WTC11 (cell line): Measurements from ENCODE around the gene IRF4.

Experiments
- GTF2I ChIP-seq: fragments of 250-450 bp; sonication (Bioruptor Pico); conservative IDR thresholded peaks from 2 replicates; pipeline ENCODE4 v1.4.0; 2021; ENCODE audit warnings: mild to moderate bottlenecking
- MYBL2 ChIP-seq: sonication (generic); formaldehyde crosslinking; IDR thresholded peaks from 2 replicates; pipeline ENCODE4 v1.8.1; 2023; ENCODE audit warnings: mild to moderate bottlenecking, moderate library complexity, missing genetic modification reagents
- SP1 ChIP-seq: sonication (generic); formaldehyde crosslinking; conservative IDR thresholded peaks from 2 replicates; pipeline ENCODE4 v1.8.1; 2022; ENCODE audit warnings: missing genetic modification reagents
- TF ChIP-seq, protein P1 (sequence below): fragments of 200-600 bp; IDR thresholded peaks from 2 replicates; pipeline ENCODE4 v1.8.0; 2022; ENCODE audit warnings: antibody characterized with exemption
- TF ChIP-seq, protein P2 (sequence below): sonication (generic); formaldehyde crosslinking; IDR thresholded peaks from 2 replicates; pipeline ENCODE4 v1.8.1; 2023; ENCODE audit warnings: mild to moderate bottlenecking, missing genetic modification reagents, moderate library complexity
- TF ChIP-seq, protein P3 (sequence below): fragments of 250-450 bp; sonication (Bioruptor Pico); IDR thresholded peaks from 2 replicates; pipeline ENCODE4 v1.9.0; 2021; ENCODE audit warnings: mild to moderate bottlenecking
- TF ChIP-seq, protein P4 (sequence below): sonication (generic); formaldehyde crosslinking; IDR thresholded peaks from 2 replicates; pipeline ENCODE4 v1.8.1; 2023; ENCODE audit warnings: mild to moderate bottlenecking, missing genetic modification reagents, moderate library complexity
- TF ChIP-seq, protein P5 (sequence below): fragments of 250-450 bp; sonication (Bioruptor Pico); conservative IDR thresholded peaks from 2 replicates; pipeline ENCODE4 v1.9.0; 2021; ENCODE audit warnings: mild to moderate bottlenecking

DNA sequence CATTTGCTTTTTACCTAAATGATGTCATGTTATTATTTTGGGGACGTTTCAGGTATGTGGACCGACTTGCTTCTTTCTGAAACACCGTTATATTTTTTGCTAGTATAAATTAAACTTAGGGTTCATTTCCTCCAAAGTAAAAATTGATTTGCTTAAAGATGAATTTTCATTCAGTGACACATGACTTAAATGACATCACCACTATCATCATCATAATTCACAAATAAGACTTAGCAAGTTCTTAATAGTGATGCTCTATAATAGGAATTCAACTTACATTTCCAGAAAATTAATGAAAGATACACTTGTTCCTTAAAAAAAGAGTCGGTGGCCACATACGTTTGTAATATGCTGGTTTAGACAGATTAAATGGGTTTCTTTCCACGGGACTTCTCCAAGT, 9.3 kb downstream of the IRF4 start:
- no peak for TF ChIP-seq SP1
- TF ChIP-seq, protein P1, sequence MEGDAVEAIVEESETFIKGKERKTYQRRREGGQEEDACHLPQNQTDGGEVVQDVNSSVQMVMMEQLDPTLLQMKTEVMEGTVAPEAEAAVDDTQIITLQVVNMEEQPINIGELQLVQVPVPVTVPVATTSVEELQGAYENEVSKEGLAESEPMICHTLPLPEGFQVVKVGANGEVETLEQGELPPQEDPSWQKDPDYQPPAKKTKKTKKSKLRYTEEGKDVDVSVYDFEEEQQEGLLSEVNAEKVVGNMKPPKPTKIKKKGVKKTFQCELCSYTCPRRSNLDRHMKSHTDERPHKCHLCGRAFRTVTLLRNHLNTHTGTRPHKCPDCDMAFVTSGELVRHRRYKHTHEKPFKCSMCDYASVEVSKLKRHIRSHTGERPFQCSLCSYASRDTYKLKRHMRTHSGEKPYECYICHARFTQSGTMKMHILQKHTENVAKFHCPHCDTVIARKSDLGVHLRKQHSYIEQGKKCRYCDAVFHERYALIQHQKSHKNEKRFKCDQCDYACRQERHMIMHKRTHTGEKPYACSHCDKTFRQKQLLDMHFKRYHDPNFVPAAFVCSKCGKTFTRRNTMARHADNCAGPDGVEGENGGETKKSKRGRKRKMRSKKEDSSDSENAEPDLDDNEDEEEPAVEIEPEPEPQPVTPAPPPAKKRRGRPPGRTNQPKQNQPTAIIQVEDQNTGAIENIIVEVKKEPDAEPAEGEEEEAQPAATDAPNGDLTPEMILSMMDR: no peak
- TF ChIP-seq, protein P2, sequence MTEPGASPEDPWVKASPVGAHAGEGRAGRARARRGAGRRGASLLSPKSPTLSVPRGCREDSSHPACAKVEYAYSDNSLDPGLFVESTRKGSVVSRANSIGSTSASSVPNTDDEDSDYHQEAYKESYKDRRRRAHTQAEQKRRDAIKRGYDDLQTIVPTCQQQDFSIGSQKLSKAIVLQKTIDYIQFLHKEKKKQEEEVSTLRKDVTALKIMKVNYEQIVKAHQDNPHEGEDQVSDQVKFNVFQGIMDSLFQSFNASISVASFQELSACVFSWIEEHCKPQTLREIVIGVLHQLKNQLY (CRISPR knock-in tag): no peak
- no peak for TF ChIP-seq MYBL2 (CRISPR knock-in tag)
- TF ChIP-seq, protein P3, sequence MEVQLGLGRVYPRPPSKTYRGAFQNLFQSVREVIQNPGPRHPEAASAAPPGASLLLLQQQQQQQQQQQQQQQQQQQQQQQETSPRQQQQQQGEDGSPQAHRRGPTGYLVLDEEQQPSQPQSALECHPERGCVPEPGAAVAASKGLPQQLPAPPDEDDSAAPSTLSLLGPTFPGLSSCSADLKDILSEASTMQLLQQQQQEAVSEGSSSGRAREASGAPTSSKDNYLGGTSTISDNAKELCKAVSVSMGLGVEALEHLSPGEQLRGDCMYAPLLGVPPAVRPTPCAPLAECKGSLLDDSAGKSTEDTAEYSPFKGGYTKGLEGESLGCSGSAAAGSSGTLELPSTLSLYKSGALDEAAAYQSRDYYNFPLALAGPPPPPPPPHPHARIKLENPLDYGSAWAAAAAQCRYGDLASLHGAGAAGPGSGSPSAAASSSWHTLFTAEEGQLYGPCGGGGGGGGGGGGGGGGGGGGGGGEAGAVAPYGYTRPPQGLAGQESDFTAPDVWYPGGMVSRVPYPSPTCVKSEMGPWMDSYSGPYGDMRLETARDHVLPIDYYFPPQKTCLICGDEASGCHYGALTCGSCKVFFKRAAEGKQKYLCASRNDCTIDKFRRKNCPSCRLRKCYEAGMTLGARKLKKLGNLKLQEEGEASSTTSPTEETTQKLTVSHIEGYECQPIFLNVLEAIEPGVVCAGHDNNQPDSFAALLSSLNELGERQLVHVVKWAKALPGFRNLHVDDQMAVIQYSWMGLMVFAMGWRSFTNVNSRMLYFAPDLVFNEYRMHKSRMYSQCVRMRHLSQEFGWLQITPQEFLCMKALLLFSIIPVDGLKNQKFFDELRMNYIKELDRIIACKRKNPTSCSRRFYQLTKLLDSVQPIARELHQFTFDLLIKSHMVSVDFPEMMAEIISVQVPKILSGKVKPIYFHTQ: no peak
- TF ChIP-seq GTF2I (CRISPR knock-in tag): no peak
- TF ChIP-seq, protein P4, sequence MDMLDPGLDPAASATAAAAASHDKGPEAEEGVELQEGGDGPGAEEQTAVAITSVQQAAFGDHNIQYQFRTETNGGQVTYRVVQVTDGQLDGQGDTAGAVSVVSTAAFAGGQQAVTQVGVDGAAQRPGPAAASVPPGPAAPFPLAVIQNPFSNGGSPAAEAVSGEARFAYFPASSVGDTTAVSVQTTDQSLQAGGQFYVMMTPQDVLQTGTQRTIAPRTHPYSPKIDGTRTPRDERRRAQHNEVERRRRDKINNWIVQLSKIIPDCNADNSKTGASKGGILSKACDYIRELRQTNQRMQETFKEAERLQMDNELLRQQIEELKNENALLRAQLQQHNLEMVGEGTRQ (CRISPR knock-in tag): no peak
- TF ChIP-seq, protein P5, sequence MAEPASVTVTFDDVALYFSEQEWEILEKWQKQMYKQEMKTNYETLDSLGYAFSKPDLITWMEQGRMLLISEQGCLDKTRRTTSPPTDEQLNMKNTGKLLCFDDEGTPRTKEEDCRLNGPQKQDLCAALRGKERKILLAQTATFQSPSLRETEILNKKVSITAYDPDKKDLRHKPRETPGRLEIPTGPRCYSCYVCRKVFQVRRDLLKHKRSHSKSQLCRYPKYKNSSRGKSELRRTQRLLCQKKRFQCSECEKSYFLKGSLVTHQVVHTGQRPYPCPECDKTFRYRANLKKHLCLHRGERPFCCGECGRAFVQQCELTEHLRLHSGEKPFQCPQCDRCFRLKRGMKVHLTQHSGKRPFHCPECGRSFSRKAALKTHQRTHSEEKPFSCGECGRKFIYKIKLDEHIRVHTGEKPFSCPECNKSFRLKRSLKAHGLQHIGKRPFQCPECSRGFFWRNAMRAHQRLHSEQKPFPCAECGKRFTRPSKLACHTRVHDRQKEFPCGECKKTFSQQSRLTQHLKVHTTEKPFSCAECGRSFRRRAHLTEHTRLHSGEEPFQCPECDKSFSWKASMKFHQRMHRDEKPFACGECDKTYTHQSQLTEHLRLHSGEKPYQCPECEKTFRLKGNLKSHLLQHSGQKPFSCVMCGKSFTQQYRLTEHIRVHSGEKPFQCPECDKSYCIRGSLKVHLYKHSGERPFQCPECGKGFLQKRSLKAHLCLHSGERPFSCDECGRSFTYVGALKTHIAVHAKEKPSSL (CRISPR knock-in tag): no peak
